Measurements from ENCODE around the gene PDLIM7. TPM values are rescaled to one million over a fixed set of nuclear protein-coding genes. Genes with fewer than 3 reads are reported as not detected.
A peak's percentile ranks its signal among the peaks of the same experiment; 100 is the strongest.

Gene PDLIM7
- total RNA-seq, 1 donor from 2014 or later: 38.7 TPM

GRCh38 chr5:177483994-177484901 lies 13.2 kb downstream of the PDLIM7 start:
- H3K27ac ChIP-seq: no peak overlapping the region
- peaks cover 27% of the 10 kb centered on the region for H4K20me1 ChIP-seq (ENCODE audit: low read depth)
- H3K36me3 Mint-ChIP-seq: peaks cover 27% of the 10 kb centered on the region

GRCh38 chr5:177483042-177483441 lies 14.4 kb downstream of the PDLIM7 start:
- Histone ChIP-seq H3K36me3 (peaks cover 5% of the 10 kb centered on the region), H2AFZ (replicated peaks) (no peak overlapping the region), H3K79me2 (ENCODE audit: low read depth) (no peaks in the 10 kb centered on the region), H3K4me3 (no peak overlapping the region), H3K9me3 (ENCODE audit: low read depth) (no peaks in the 10 kb centered on the region), H3K9ac (no peak overlapping the region), H3K4me2 (no peak overlapping the region), H3K27ac (no peak overlapping the region), H3F3A (ENCODE audit: low read depth) (peaks cover 19% of the 10 kb centered on the region), H3K4me1 (no peaks in the 10 kb centered on the region), H4K20me1 (ENCODE audit: low read depth) (peaks cover 17% of the 10 kb centered on the region), H3K27me3 (no peaks in the 10 kb centered on the region)
- Mint-ChIP-seq H3K4me3 (no peak overlapping the region), H3K27me3 (ENCODE audit: insufficient read depth, low read depth) (peaks cover 10% of the 10 kb centered on the region), H3K27ac (no peak overlapping the region), H3K4me1 (peaks cover 32% of the 10 kb centered on the region), H3K36me3 (peaks cover 30% of the 10 kb centered on the region), H3K9me3 (no peaks in the 10 kb centered on the region)
- DNase-seq (ENCODE audit: low spot score): no peak
- no peak for TF ChIP-seq EZH2phosphoT487 (IDR thresholded peaks at IDR 0.05)
- TF ChIP-seq EZH2 (IDR thresholded peaks at IDR 0.05): no peak
- no peak for TF ChIP-seq CTCF (IDR thresholded peaks at IDR 0.05)

More at GRCh38 chr5:177483994-177484901, 13.2 kb downstream of the PDLIM7 start:
- H3F3A ChIP-seq (ENCODE audit: low read depth): peaks cover 19% of the 10 kb centered on the region
- H3K4me2 ChIP-seq: no peak overlapping the region
- H3K79me2 ChIP-seq (ENCODE audit: low read depth): no peaks in the 10 kb centered on the region
- peaks cover 5% of the 10 kb centered on the region for H3K36me3 ChIP-seq
- Mint-ChIP-seq H3K4me3 (peak overlapping the region; percentile 20), H3K27me3 (ENCODE audit: insufficient read depth, low read depth) (peaks cover 6% of the 10 kb centered on the region), H3K9me3 (no peaks in the 10 kb centered on the region), H3K4me1 (peaks cover 23% of the 10 kb centered on the region), H3K27ac (peak overlapping the region; percentile 39)
- TF ChIP-seq EZH2 (IDR thresholded peaks at IDR 0.05): no peak
- no peak for TF ChIP-seq EZH2phosphoT487 (IDR thresholded peaks at IDR 0.05)
- TF ChIP-seq CTCF (IDR thresholded peaks at IDR 0.05): no peak
- H3K4me3 ChIP-seq: no peak overlapping the region
- H3K27me3 ChIP-seq: no peaks in the 10 kb centered on the region
- no peaks in the 10 kb centered on the region for H3K9me3 ChIP-seq (ENCODE audit: low read depth)
- no peaks in the 10 kb centered on the region for H3K4me1 ChIP-seq
- no peak for DNase-seq (ENCODE audit: low spot score)
- H2AFZ ChIP-seq (replicated peaks): no peak overlapping the region
- H3K9ac ChIP-seq: no peak overlapping the region

- no peak overlapping the region for H3K4me3 ChIP-seq
- peaks cover 2% of the 10 kb centered on the region for H3K36me3 ChIP-seq
- Mint-ChIP-seq H3K4me1 (peaks cover 37% of the 10 kb centered on the region), H3K27me3 (ENCODE audit: insufficient read depth, low read depth) (peaks cover 10% of the 10 kb centered on the region), H3K27ac (no peak overlapping the region), H3K9me3 (no peaks in the 10 kb centered on the region), H3K4me3 (no peak overlapping the region), H3K36me3 (peaks cover 29% of the 10 kb centered on the region)
- H3K27me3 ChIP-seq: no peaks in the 10 kb centered on the region
- no peak overlapping the region for H3K4me2 ChIP-seq
- peaks cover 19% of the 10 kb centered on the region for H3F3A ChIP-seq (ENCODE audit: low read depth)
- peaks cover 12% of the 10 kb centered on the region for H4K20me1 ChIP-seq (ENCODE audit: low read depth)
- no peaks in the 10 kb centered on the region for H3K9me3 ChIP-seq (ENCODE audit: low read depth)
- no peaks in the 10 kb centered on the region for H3K4me1 ChIP-seq
- TF ChIP-seq EZH2phosphoT487 (IDR thresholded peaks at IDR 0.05) (no peak), EZH2 (IDR thresholded peaks at IDR 0.05) (no peak), CTCF (IDR thresholded peaks at IDR 0.05) (no peak)
- no peak overlapping the region for H3K9ac ChIP-seq
- no peak overlapping the region for H2AFZ ChIP-seq (replicated peaks)
- no peaks in the 10 kb centered on the region for H3K79me2 ChIP-seq (ENCODE audit: low read depth)
- DNase-seq (ENCODE audit: low spot score): no peak
- no peak overlapping the region for H3K27ac ChIP-seq
These were observed 15.0 kb downstream of the PDLIM7 start for GRCh38 chr5:177482359-177482795.
